Calu3 (cell line): Measurements from ENCODE around the gene GTF3C4. TPM values are rescaled to one million over a fixed set of nuclear protein-coding genes. Genes with fewer than 3 reads are reported as not detected.
A peak's percentile ranks its signal among the peaks of the same experiment; 100 is the strongest.

Source experiments
- BruUV-seq: library from RNA; stranded (reverse); fragments of 400-500 nt; replicated peaks from 2 replicates; lab custom pipeline; 2021; lab: Mats Ljungman, UMichigan
- CTCF ChIA-PET: fragments of 300-600 bp; sonication (Branson Sonifier 250); formaldehyde crosslinking; loops from one replicate; lab custom pipeline; 2022; ENCODE audit warnings: antibody characterized with exemption; lab: Charles Lee
- DNase-seq: peaks from one replicate; pipeline ENCODE4 v3.0.0; 2022
- H3K27ac Mint-ChIP-seq: one replicate; pipeline ENCODE4 v1.8.0; 2022; ENCODE audit warnings: mixed read lengths; ENCODE audit not compliant: unreplicated experiment
- H3K27me3 Mint-ChIP-seq: one replicate; pipeline ENCODE4 v1.8.0; 2022; ENCODE audit warnings: mixed read lengths; ENCODE audit not compliant: unreplicated experiment
- H3K36me3 Mint-ChIP-seq: one replicate; pipeline ENCODE4 v1.8.0; 2022; ENCODE audit warnings: mild to moderate bottlenecking, moderate library complexity, mixed read lengths; ENCODE audit not compliant: insufficient read depth, unreplicated experiment
- H3K4me1 Mint-ChIP-seq: one replicate; pipeline ENCODE4 v1.8.0; 2022; ENCODE audit warnings: mild to moderate bottlenecking, low read depth, mixed read lengths; ENCODE audit not compliant: unreplicated experiment
- H3K4me3 Mint-ChIP-seq: one replicate; pipeline ENCODE4 v1.8.0; 2022; ENCODE audit warnings: mild to moderate bottlenecking, low read depth, moderate library complexity, mixed read lengths; ENCODE audit not compliant: unreplicated experiment
- H3K9me3 Mint-ChIP-seq: one replicate; pipeline ENCODE4 v1.8.0; 2022; ENCODE audit warnings: low read depth, mixed read lengths; ENCODE audit not compliant: unreplicated experiment
- intact Hi-C: fragments of 100-400 bp; cut with micrococcal nuclease; formaldehyde crosslinking; loops from one replicate; pipeline ENCODE4 v1.10.0; 2022; ENCODE audit not compliant: unreplicated experiment
- total RNA-seq: library from RNA; stranded (reverse); gene quantifications from 2 replicates; pipeline ENCODE4 v1.2.3, GENCODE V29; 2022
- TF ChIP-seq, protein P1 (sequence below): fragments of 200-600 bp; IDR thresholded peaks from one replicate; pipeline ENCODE4 v1.8.0; 2022; ENCODE audit warnings: antibody characterized with exemption; ENCODE audit not compliant: unreplicated experiment

GTF3C4 gene
- total RNA-seq, 1 experiment from 2014 or later = 16.1 TPM

DNA sequence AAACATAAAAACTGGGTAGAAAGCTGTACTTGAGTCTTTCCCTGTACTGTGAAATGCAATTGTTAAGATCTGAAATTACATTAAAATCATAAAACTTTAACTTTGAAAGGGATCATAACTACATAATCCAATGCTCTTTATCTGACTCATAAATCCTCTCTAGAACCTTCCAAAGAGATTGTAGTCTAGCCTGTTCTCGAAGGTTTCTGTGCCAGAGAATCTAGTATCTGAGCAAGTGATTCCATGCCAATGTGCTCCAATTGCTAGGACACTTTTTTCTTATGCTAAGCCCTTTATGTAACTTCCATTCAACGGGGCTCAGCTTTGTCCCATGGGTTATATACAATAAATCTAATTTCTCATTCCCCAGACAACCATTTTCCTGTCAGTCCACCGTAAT, 21.6 kb upstream of the GTF3C4 start:
- H3K27ac Mint-ChIP-seq = no peak overlapping the region

DNA sequence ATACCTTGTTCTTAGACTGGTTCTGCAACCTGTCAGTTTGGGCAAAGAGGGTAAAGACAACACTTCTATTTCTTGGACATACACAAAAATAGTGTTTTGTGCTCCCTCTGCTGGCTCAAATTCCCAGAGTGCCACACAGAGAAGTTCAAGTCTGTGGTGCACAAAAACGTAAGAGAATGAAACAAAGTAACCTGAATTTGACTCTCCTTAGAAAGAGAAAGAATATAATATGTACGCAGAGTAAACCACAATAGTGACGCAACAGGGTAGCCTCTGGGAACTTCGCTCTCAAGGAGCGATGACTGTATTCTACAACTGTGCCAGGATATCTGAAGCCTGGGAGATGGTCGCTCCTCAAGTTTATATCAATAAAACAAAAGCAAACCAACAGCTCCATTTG, 19.0 kb upstream of the GTF3C4 start:
- CTCF ChIA-PET = no interaction called here
- TF ChIP-seq, protein P1, sequence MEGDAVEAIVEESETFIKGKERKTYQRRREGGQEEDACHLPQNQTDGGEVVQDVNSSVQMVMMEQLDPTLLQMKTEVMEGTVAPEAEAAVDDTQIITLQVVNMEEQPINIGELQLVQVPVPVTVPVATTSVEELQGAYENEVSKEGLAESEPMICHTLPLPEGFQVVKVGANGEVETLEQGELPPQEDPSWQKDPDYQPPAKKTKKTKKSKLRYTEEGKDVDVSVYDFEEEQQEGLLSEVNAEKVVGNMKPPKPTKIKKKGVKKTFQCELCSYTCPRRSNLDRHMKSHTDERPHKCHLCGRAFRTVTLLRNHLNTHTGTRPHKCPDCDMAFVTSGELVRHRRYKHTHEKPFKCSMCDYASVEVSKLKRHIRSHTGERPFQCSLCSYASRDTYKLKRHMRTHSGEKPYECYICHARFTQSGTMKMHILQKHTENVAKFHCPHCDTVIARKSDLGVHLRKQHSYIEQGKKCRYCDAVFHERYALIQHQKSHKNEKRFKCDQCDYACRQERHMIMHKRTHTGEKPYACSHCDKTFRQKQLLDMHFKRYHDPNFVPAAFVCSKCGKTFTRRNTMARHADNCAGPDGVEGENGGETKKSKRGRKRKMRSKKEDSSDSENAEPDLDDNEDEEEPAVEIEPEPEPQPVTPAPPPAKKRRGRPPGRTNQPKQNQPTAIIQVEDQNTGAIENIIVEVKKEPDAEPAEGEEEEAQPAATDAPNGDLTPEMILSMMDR = no peak
- H3K27ac Mint-ChIP-seq = no peak overlapping the region
- H3K9me3 Mint-ChIP-seq = no peaks in the 10 kb centered on the region
- no peak overlapping the region for H3K4me3 Mint-ChIP-seq
- intact Hi-C loops = loop anchor here (1.0 kb wide), 1 partner anchor 240 kb away; no protein-coding TSS in a partner anchor
- DNase-seq = peak; percentile 22
- BruUV-seq = no TSS peak
- no peaks in the 10 kb centered on the region for H3K27me3 Mint-ChIP-seq
- H3K4me1 Mint-ChIP-seq = no peaks in the 10 kb centered on the region
- H3K36me3 Mint-ChIP-seq = peaks cover 11% of the 10 kb centered on the region

More for the DNA sequence above, 21.6 kb upstream of the GTF3C4 start:
- Mint-ChIP-seq H3K9me3 (no peaks in the 10 kb centered on the region), H3K27me3 (no peaks in the 10 kb centered on the region), H3K36me3 (peaks cover 23% of the 10 kb centered on the region), H3K4me1 (no peaks in the 10 kb centered on the region), H3K4me3 (no peak overlapping the region)
- CTCF ChIA-PET = no interaction called here
- DNase-seq = no peak
- intact Hi-C loops = no loop called here
- no TSS peak for BruUV-seq
- TF ChIP-seq, protein P1 = no peak

DNA sequence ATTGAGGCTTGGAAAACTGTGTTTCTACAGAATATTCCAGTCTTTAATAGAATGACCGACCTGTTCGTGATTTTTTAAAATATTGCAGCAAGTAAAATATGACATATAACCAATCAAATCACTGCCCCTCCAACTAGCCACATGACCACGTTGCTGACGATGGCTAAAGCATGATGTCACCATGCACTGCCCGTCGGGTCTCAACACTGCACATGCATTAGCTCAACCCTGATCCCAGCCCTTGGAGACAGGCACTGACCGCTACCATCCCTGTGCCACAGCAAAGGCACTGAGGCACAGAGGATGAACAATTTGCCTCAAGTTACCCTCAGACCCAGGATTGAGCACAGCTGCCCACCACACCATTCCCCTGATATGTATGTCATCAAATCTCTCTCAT, 14.0 kb upstream of the GTF3C4 start:
- H3K36me3 Mint-ChIP-seq = no peaks in the 10 kb centered on the region
- CTCF ChIA-PET = interaction anchor here (0.6 kb wide), 1 partner anchor 937 kb away, joined by 3 read pairs; no protein-coding TSS in a partner anchor
- H3K4me3 Mint-ChIP-seq = no peak overlapping the region
- H3K4me1 Mint-ChIP-seq = no peaks in the 10 kb centered on the region
- DNase-seq = no peak
- TF ChIP-seq, protein P1 = no peak
- H3K9me3 Mint-ChIP-seq = no peaks in the 10 kb centered on the region
- BruUV-seq = no TSS peak
- no peaks in the 10 kb centered on the region for H3K27me3 Mint-ChIP-seq
- intact Hi-C loops = no loop called here
- no peak overlapping the region for H3K27ac Mint-ChIP-seq

DNA sequence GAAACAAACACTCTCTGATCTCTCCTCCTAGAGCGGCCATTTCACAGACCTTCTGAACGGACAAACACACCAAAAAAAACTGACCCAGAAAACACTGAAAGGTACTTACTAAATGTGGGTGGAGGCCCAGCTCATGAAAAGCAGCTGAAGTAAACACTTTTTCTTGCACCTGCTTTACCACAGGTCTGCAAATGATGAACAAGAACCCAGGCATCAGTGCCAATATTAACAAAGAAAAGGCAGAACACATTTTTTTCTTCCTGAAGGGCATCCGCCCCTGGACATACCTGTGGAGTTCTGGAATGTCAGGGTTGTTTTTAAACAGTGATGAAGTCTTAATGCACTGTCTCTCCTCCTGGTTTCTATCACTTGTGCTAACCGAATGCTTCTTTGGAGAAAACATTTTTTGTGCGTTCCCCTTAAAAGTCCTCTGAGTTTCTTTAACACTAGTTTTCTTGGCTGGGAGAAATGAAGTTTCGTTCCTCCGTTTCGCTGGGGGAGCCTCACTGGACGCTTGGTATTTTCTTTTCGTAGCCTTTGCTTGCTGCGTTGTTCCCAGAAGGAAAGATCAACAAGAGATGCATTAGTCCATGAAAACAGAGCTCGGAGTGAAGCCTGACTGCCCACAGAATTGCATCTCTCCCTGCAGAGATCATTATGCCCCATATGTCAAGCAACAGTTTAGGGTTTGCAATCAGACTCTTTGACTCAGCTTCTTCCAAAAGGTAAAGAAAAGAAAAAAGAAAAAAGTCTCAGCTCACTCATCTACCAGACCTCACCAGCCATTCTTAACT, 7.9 kb upstream of the GTF3C4 start:
- DNase-seq = no peak
- CTCF ChIA-PET = no interaction called here
- Mint-ChIP-seq H3K9me3 (no peaks in the 10 kb centered on the region), H3K4me1 (no peaks in the 10 kb centered on the region), H3K36me3 (peaks cover 10% of the 10 kb centered on the region), H3K27ac (no peak overlapping the region), H3K27me3 (no peaks in the 10 kb centered on the region), H3K4me3 (no peak overlapping the region)
- BruUV-seq = no TSS peak
- intact Hi-C loops = no loop called here
- TF ChIP-seq, protein P1 = no peak
